ENCODE data around the gene PRR5L.
"Not testable (repeated sequence)": the region's sequence is repeated elsewhere in the genome, so short reads cannot be mapped to it uniquely, and the experiment has no call there.

The PRR5L gene

GRCh38 chr11:36465449-36466163, 169.5 kb downstream of the PRR5L start:
- peak; percentile 63 for DNase-seq

- DNase-seq = no peak
These were observed 170.9 kb downstream of the PRR5L start for GRCh38 chr11:36467012-36467411.

- DNase-seq = no peak
These were observed 171.8 kb downstream of the PRR5L start for GRCh38 chr11:36467916-36468315.

GRCh38 chr11:36469063-36469462, 173.0 kb downstream of the PRR5L start:
- DNase-seq = peak; percentile 20

- DNase-seq = peak; percentile 63
These were observed 174.1 kb downstream of the PRR5L start for GRCh38 chr11:36469881-36470802.

- no peak for DNase-seq
These were observed 175.5 kb downstream of the PRR5L start for GRCh38 chr11:36471577-36471976.

GRCh38 chr11:36475192-36475591, 179.1 kb downstream of the PRR5L start:
- DNase-seq = peak; percentile 21

GRCh38 chr11:36478700-36479329, 182.7 kb downstream of the PRR5L start:
- peak; percentile 60 for DNase-seq

- no peak for DNase-seq
These were observed 184.7 kb downstream of the PRR5L start for GRCh38 chr11:36480833-36481232.

- DNase-seq = not testable (repeated sequence)
These were observed 187.0 kb downstream of the PRR5L start for GRCh38 chr11:36483042-36483441.

GRCh38 chr11:36485298-36486002, 189.4 kb downstream of the PRR5L start:
- no peak for DNase-seq

- no peak for DNase-seq
These were observed 191.5 kb downstream of the PRR5L start for GRCh38 chr11:36487619-36488018.

- no peak for DNase-seq
These were observed 192.0 kb downstream of the PRR5L start for GRCh38 chr11:36488096-36488495.

- DNase-seq = no peak
These were observed 194.1 kb downstream of the PRR5L start for GRCh38 chr11:36490026-36490806.

GRCh38 chr11:36492724-36493304, 196.7 kb downstream of the PRR5L start:
- DNase-seq = peak; percentile 31

- DNase-seq = no peak
These were observed 197.2 kb downstream of the PRR5L start for GRCh38 chr11:36493332-36493731.

- no peak for DNase-seq
These were observed 202.6 kb downstream of the PRR5L start for GRCh38 chr11:36498721-36499120.

GRCh38 chr11:36499315-36499714, 203.2 kb downstream of the PRR5L start:
- no peak for DNase-seq

- peak; percentile 90 for DNase-seq
These were observed 204.2 kb downstream of the PRR5L start for GRCh38 chr11:36500315-36500721.

- no peak for DNase-seq
These were observed 205.1 kb downstream of the PRR5L start for GRCh38 chr11:36501236-36501635.

GRCh38 chr11:36507824-36508489, 211.9 kb downstream of the PRR5L start:
- DNase-seq = no peak
